ENCODE measurements around the gene BCO2. TPM values are rescaled to one million over a fixed set of nuclear protein-coding genes. Genes with fewer than 3 reads are reported as not detected.

Gene BCO2
- total and polyA plus RNA-seq, 2 experiments from 2014 or later = 0.63 to 1.1 TPM

DNA sequence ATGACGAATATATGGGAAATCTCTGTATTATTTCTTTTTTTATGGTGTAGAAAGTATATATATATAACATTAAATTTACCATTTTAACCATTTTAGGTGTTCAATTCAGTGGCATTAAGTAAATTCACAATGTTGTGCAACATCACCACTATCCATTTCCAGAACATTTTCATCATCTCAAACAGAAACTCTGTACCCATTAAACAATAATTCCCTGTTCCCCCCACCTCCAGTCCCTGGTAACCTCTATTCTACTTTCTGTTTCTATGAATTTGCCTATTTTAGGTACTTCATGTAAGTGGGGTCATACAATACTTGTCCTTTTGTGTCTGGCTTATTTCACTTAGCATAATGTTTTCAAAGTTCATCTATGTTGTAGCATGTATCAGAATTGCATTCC, 35.6 kb downstream of the BCO2 start:
- Histone ChIP-seq H3K79me2 (replicated peaks; ENCODE audit: insufficient read depth) (no peaks in the 10 kb centered on the region), H2AFZ (no peak overlapping the region), H3K4me3 (no peak overlapping the region), H3K36me3 (ENCODE audit: insufficient read depth) (no peaks in the 10 kb centered on the region), H3K4me1 (ENCODE audit: insufficient read depth) (no peaks in the 10 kb centered on the region), H3K9me2 (ENCODE audit: insufficient read depth) (no peaks in the 10 kb centered on the region), H4K20me1 (replicated peaks; ENCODE audit: insufficient read depth) (no peaks in the 10 kb centered on the region), H3F3A (replicated peaks; ENCODE audit: low read depth) (no peaks in the 10 kb centered on the region), H3K4me2 (no peak overlapping the region), H3K27ac (ENCODE audit: low read depth) (no peak overlapping the region), H3K27me3 (ENCODE audit: insufficient read depth) (no peaks in the 10 kb centered on the region)
- Mint-ChIP-seq H3K4me3 (no peak overlapping the region), H3K36me3 (ENCODE audit: low read depth) (no peaks in the 10 kb centered on the region), H3K27ac (no peak overlapping the region), H3K9me3 (peaks cover 4% of the 10 kb centered on the region; the same call in 2 of the 3 replicates), H3K27me3 (ENCODE audit: insufficient read depth, low read depth, poor library complexity) (no peaks in the 10 kb centered on the region), H3K4me1 (no peaks in the 10 kb centered on the region)
- ATAC-seq (no peak), DNase-seq (ENCODE audit: low spot score) (no peak)
- TF ChIP-seq, protein P1, sequence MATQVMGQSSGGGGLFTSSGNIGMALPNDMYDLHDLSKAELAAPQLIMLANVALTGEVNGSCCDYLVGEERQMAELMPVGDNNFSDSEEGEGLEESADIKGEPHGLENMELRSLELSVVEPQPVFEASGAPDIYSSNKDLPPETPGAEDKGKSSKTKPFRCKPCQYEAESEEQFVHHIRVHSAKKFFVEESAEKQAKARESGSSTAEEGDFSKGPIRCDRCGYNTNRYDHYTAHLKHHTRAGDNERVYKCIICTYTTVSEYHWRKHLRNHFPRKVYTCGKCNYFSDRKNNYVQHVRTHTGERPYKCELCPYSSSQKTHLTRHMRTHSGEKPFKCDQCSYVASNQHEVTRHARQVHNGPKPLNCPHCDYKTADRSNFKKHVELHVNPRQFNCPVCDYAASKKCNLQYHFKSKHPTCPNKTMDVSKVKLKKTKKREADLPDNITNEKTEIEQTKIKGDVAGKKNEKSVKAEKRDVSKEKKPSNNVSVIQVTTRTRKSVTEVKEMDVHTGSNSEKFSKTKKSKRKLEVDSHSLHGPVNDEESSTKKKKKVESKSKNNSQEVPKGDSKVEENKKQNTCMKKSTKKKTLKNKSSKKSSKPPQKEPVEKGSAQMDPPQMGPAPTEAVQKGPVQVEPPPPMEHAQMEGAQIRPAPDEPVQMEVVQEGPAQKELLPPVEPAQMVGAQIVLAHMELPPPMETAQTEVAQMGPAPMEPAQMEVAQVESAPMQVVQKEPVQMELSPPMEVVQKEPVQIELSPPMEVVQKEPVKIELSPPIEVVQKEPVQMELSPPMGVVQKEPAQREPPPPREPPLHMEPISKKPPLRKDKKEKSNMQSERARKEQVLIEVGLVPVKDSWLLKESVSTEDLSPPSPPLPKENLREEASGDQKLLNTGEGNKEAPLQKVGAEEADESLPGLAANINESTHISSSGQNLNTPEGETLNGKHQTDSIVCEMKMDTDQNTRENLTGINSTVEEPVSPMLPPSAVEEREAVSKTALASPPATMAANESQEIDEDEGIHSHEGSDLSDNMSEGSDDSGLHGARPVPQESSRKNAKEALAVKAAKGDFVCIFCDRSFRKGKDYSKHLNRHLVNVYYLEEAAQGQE (IDR thresholded peaks at IDR 0.05; ENCODE audit: unreplicated experiment) = no peak
- TF ChIP-seq STAT1 (IDR thresholded peaks at IDR 0.05; ENCODE audit: unreplicated experiment) = no peak
- TF ChIP-seq EZH2phosphoT487 (IDR thresholded peaks at IDR 0.05; ENCODE audit: unreplicated experiment) = no peak
- no peak for TF ChIP-seq NANOG (IDR thresholded peaks at IDR 0.05; ENCODE audit: borderline replicate concordance)
- no peak for TF ChIP-seq ZNF114 (CRISPR knock-in tag; IDR thresholded peaks at IDR 0.05)
- TF ChIP-seq ZNF331 (CRISPR knock-in tag; IDR thresholded peaks at IDR 0.05; ENCODE audit: low read depth) = no peak
- no peak for TF ChIP-seq JUNB (IDR thresholded peaks at IDR 0.05; ENCODE audit: unreplicated experiment)
- no peak for TF ChIP-seq EZH2 (IDR thresholded peaks at IDR 0.05; ENCODE audit: low read depth, unreplicated experiment)
- TF ChIP-seq, protein P2, sequence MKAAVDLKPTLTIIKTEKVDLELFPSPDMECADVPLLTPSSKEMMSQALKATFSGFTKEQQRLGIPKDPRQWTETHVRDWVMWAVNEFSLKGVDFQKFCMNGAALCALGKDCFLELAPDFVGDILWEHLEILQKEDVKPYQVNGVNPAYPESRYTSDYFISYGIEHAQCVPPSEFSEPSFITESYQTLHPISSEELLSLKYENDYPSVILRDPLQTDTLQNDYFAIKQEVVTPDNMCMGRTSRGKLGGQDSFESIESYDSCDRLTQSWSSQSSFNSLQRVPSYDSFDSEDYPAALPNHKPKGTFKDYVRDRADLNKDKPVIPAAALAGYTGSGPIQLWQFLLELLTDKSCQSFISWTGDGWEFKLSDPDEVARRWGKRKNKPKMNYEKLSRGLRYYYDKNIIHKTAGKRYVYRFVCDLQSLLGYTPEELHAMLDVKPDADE (IDR thresholded peaks at IDR 0.05) = no peak
- TF ChIP-seq POLR2AphosphoS5 (IDR thresholded peaks at IDR 0.05; ENCODE audit: low read depth) = no peak
- TF ChIP-seq, protein P3, sequence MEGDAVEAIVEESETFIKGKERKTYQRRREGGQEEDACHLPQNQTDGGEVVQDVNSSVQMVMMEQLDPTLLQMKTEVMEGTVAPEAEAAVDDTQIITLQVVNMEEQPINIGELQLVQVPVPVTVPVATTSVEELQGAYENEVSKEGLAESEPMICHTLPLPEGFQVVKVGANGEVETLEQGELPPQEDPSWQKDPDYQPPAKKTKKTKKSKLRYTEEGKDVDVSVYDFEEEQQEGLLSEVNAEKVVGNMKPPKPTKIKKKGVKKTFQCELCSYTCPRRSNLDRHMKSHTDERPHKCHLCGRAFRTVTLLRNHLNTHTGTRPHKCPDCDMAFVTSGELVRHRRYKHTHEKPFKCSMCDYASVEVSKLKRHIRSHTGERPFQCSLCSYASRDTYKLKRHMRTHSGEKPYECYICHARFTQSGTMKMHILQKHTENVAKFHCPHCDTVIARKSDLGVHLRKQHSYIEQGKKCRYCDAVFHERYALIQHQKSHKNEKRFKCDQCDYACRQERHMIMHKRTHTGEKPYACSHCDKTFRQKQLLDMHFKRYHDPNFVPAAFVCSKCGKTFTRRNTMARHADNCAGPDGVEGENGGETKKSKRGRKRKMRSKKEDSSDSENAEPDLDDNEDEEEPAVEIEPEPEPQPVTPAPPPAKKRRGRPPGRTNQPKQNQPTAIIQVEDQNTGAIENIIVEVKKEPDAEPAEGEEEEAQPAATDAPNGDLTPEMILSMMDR (conservative IDR thresholded peaks at IDR 0.05; ENCODE audit: low read depth in 2 of 2) = no peak
- TF ChIP-seq, protein P4, sequence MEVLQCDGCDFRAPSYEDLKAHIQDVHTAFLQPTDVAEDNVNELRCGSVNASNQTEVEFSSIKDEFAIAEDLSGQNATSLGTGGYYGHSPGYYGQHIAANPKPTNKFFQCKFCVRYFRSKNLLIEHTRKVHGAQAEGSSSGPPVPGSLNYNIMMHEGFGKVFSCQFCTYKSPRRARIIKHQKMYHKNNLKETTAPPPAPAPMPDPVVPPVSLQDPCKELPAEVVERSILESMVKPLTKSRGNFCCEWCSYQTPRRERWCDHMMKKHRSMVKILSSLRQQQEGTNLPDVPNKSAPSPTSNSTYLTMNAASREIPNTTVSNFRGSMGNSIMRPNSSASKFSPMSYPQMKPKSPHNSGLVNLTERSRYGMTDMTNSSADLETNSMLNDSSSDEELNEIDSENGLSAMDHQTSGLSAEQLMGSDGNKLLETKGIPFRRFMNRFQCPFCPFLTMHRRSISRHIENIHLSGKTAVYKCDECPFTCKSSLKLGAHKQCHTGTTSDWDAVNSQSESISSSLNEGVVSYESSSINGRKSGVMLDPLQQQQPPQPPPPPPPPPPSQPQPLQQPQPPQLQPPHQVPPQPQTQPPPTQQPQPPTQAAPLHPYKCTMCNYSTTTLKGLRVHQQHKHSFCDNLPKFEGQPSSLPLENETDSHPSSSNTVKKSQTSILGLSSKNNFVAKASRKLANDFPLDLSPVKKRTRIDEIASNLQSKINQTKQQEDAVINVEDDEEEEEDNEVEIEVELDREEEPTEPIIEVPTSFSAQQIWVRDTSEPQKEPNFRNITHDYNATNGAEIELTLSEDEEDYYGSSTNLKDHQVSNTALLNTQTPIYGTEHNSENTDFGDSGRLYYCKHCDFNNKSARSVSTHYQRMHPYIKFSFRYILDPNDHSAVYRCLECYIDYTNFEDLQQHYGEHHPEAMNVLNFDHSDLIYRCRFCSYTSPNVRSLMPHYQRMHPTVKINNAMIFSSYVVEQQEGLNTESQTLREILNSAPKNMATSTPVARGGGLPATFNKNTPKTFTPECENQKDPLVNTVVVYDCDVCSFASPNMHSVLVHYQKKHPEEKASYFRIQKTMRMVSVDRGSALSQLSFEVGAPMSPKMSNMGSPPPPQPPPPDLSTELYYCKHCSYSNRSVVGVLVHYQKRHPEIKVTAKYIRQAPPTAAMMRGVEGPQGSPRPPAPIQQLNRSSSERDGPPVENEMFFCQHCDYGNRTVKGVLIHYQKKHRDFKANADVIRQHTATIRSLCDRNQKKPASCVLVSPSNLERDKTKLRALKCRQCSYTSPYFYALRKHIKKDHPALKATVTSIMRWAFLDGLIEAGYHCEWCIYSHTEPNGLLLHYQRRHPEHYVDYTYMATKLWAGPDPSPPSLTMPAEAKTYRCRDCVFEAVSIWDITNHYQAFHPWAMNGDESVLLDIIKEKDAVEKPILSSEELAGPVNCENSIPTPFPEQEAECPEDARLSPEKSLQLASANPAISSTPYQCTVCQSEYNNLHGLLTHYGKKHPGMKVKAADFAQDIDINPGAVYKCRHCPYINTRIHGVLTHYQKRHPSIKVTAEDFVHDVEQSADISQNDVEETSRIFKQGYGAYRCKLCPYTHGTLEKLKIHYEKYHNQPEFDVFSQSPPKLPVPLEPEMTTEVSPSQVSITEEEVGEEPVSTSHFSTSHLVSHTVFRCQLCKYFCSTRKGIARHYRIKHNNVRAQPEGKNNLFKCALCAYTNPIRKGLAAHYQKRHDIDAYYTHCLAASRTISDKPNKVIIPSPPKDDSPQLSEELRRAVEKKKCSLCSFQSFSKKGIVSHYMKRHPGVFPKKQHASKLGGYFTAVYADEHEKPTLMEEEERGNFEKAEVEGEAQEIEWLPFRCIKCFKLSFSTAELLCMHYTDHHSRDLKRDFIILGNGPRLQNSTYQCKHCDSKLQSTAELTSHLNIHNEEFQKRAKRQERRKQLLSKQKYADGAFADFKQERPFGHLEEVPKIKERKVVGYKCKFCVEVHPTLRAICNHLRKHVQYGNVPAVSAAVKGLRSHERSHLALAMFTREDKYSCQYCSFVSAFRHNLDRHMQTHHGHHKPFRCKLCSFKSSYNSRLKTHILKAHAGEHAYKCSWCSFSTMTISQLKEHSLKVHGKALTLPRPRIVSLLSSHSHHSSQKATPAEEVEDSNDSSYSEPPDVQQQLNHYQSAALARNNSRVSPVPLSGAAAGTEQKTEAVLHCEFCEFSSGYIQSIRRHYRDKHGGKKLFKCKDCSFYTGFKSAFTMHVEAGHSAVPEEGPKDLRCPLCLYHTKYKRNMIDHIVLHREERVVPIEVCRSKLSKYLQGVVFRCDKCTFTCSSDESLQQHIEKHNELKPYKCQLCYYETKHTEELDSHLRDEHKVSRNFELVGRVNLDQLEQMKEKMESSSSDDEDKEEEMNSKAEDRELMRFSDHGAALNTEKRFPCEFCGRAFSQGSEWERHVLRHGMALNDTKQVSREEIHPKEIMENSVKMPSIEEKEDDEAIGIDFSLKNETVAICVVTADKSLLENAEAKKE (CRISPR knock-in tag; IDR thresholded peaks at IDR 0.05) = no peak
- no peak for TF ChIP-seq CREB1 (CRISPR knock-in tag; IDR thresholded peaks at IDR 0.05; ENCODE audit: low read depth)

All from GM23338 (cell line).